DMS53 (cell line): ENCODE data around the gene IL10RB.
"Not testable (repeated sequence)": the region's sequence is repeated elsewhere in the genome, so short reads cannot be mapped to it uniquely, and the experiment has no call there.

Source experiments
- DNase-seq: peaks from one replicate; lab custom pipeline; 2025; lab: John Stamatoyannopoulos, UW

The IL10RB gene

GRCh38 chr21:33302055-33302454 is 35.9 kb downstream of the IL10RB start:
- DNase-seq, result no peak

- DNase-seq, result no peak
Observed at GRCh38 chr21:33302796-33303195, 36.6 kb downstream of the IL10RB start.

- DNase-seq, result no peak
Observed at GRCh38 chr21:33305344-33305671, 39.1 kb downstream of the IL10RB start.

GRCh38 chr21:33305938-33306337 is 39.8 kb downstream of the IL10RB start:
- DNase-seq, result no peak

- DNase-seq, result peak; percentile 78
Observed at GRCh38 chr21:33308586-33309490, 42.7 kb downstream of the IL10RB start.

GRCh38 chr21:33309778-33310177 is 43.6 kb downstream of the IL10RB start:
- no peak for DNase-seq

- DNase-seq, result no peak
Observed at GRCh38 chr21:33312121-33312520, 46.0 kb downstream of the IL10RB start.

GRCh38 chr21:33313183-33313582 is 47.0 kb downstream of the IL10RB start:
- no peak for DNase-seq

GRCh38 chr21:33313611-33314010 is 47.4 kb downstream of the IL10RB start:
- no peak for DNase-seq

- DNase-seq, result no peak
Observed at GRCh38 chr21:33314111-33314510, 47.9 kb downstream of the IL10RB start.

GRCh38 chr21:33315946-33316710 is 50.0 kb downstream of the IL10RB start:
- DNase-seq, result no peak

- DNase-seq, result no peak
Observed at GRCh38 chr21:33317145-33317544, 51.0 kb downstream of the IL10RB start.

- no peak for DNase-seq
Observed at GRCh38 chr21:33317786-33318486, 51.8 kb downstream of the IL10RB start.

GRCh38 chr21:33321005-33321404 is 54.8 kb downstream of the IL10RB start:
- not testable (repeated sequence) for DNase-seq

GRCh38 chr21:33323610-33324009 is 57.4 kb downstream of the IL10RB start:
- DNase-seq, result not testable (repeated sequence)

GRCh38 chr21:33324291-33325221 is 58.4 kb downstream of the IL10RB start, which contains the start of gene IFNAR1:
IFNAR1 (plus strand) TSS chr21:33324970; CDS start chr21:33325056, 86 bp downstream.
- DNase-seq, result peak; percentile 98

GRCh38 chr21:33325222-33326067 is 59.3 kb downstream of the IL10RB start:
- peak; percentile 76 for DNase-seq

GRCh38 chr21:33327326-33327725 is 61.2 kb downstream of the IL10RB start:
- no peak for DNase-seq

GRCh38 chr21:33327792-33328433 is 61.7 kb downstream of the IL10RB start:
- DNase-seq, result no peak

- no peak for DNase-seq
Observed at GRCh38 chr21:33330726-33331125, 64.6 kb downstream of the IL10RB start.
